SK-N-SH (cell line): ENCODE results near the gene PPP2R5E.

Experiments
- FOXJ3 ChIP-seq: sonication (generic); formaldehyde crosslinking; IDR thresholded peaks from 2 replicates; pipeline ENCODE4 v1.5.1; 2020; ENCODE audit warnings: mild to moderate bottlenecking, missing genetic modification reagents
- MXI1 ChIP-seq: IDR thresholded peaks from 2 replicates; pipeline ENCODE4 v1.6.1; 2012; ENCODE audit warnings: mild to moderate bottlenecking, low read depth, low read length, improper control_type of control experiment
- SMC3 ChIP-seq: IDR thresholded peaks from 2 replicates; pipeline ENCODE4 v1.6.1; 2012; ENCODE audit warnings: low read depth, low read length, improper control_type of control experiment
- TF ChIP-seq, protein P1 (sequence below): fragments of 200-600 bp; sonication (generic); IDR thresholded peaks from 2 replicates; pipeline ENCODE4 v1.6.1; 2017; ENCODE audit warnings: antibody characterized with exemption, mild to moderate bottlenecking, moderate library complexity
- TF ChIP-seq, protein P2 (sequence below): IDR thresholded peaks from 2 replicates; pipeline ENCODE4 v1.6.1; 2012; ENCODE audit warnings: mild to moderate bottlenecking, low read depth, low read length, moderate library complexity

DNA sequence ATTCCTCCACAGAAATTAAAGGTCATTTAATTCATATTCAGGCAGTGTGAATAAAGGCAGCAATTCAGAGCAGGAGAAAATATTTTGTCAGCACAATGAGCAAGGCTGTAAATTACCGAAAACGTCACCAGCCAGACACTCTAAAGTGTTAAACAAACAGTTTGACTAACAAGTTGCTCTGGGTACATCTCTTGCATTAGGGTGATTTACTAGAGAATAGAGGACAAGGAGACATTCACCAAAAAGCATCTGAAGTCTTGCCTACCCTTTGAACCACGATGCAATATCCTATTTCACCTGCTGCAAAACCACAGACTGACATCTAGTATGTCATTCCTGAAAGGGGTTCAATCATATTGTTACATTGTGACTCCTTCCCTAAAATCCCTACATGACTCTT lies 197.4 kb downstream of the PPP2R5E start:
- TF ChIP-seq SMC3 (no peak), FOXJ3 (no peak), MXI1 (no peak)
- TF ChIP-seq, protein P1, sequence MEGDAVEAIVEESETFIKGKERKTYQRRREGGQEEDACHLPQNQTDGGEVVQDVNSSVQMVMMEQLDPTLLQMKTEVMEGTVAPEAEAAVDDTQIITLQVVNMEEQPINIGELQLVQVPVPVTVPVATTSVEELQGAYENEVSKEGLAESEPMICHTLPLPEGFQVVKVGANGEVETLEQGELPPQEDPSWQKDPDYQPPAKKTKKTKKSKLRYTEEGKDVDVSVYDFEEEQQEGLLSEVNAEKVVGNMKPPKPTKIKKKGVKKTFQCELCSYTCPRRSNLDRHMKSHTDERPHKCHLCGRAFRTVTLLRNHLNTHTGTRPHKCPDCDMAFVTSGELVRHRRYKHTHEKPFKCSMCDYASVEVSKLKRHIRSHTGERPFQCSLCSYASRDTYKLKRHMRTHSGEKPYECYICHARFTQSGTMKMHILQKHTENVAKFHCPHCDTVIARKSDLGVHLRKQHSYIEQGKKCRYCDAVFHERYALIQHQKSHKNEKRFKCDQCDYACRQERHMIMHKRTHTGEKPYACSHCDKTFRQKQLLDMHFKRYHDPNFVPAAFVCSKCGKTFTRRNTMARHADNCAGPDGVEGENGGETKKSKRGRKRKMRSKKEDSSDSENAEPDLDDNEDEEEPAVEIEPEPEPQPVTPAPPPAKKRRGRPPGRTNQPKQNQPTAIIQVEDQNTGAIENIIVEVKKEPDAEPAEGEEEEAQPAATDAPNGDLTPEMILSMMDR = no peak
- TF ChIP-seq, protein P2, sequence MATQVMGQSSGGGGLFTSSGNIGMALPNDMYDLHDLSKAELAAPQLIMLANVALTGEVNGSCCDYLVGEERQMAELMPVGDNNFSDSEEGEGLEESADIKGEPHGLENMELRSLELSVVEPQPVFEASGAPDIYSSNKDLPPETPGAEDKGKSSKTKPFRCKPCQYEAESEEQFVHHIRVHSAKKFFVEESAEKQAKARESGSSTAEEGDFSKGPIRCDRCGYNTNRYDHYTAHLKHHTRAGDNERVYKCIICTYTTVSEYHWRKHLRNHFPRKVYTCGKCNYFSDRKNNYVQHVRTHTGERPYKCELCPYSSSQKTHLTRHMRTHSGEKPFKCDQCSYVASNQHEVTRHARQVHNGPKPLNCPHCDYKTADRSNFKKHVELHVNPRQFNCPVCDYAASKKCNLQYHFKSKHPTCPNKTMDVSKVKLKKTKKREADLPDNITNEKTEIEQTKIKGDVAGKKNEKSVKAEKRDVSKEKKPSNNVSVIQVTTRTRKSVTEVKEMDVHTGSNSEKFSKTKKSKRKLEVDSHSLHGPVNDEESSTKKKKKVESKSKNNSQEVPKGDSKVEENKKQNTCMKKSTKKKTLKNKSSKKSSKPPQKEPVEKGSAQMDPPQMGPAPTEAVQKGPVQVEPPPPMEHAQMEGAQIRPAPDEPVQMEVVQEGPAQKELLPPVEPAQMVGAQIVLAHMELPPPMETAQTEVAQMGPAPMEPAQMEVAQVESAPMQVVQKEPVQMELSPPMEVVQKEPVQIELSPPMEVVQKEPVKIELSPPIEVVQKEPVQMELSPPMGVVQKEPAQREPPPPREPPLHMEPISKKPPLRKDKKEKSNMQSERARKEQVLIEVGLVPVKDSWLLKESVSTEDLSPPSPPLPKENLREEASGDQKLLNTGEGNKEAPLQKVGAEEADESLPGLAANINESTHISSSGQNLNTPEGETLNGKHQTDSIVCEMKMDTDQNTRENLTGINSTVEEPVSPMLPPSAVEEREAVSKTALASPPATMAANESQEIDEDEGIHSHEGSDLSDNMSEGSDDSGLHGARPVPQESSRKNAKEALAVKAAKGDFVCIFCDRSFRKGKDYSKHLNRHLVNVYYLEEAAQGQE = no peak
